Ascending aorta (tissue), 2 donors: ENCODE data around the gene CHST11. TPM values are rescaled to one million over a fixed set of nuclear protein-coding genes. Genes with fewer than 3 reads are reported as not detected.

Source experiments
- DNase-seq, 2 donors: peaks; one replicate each; pipeline ENCODE4 v3.0.0-alpha.2; 2019; ENCODE audit warnings: low spot score in 2 of 2
- H3K27ac ChIP-seq, 2 donors: fragments of 200-600 bp; sonication (generic); one replicate each; pipeline ENCODE4 v1.5.1; 2016 to 2017; ENCODE audit warnings: mild to moderate bottlenecking in 1 of 2
- H3K27me3 ChIP-seq: fragments of 200-600 bp; sonication (generic); one replicate; pipeline ENCODE4 v1.5.1; 2017
- H3K36me3 ChIP-seq, 2 donors: fragments of 200-600 bp; sonication (generic); one replicate each; pipeline ENCODE4 v1.5.1; 2016
- H3K4me1 ChIP-seq, 2 donors: fragments of 200-600 bp; sonication (generic); one replicate each; pipeline ENCODE4 v1.5.1; 2016 to 2017; ENCODE audit warnings: mild to moderate bottlenecking in 1 of 2
- H3K4me3 ChIP-seq, 2 donors: fragments of 200-600 bp; sonication (generic); one replicate each; pipeline ENCODE4 v1.5.1; 2016 to 2017; ENCODE audit warnings: mild to moderate bottlenecking in 1 of 2
- H3K9me3 ChIP-seq, 2 donors: fragments of 200-600 bp; sonication (generic); one replicate each; pipeline ENCODE4 v1.5.1; 2016
- CTCF ChIP-seq, 3 experiments: fragments of 200-600 bp in 2 of 3; fragments of 450-650 bp in 1 of 3; sonication (generic) in 2 of 3; IDR thresholded peaks; one replicate each; pipeline ENCODE4 v1.5.1; 2016 to 2019; ENCODE audit warnings: antibody characterized with exemption in 3 of 3, mild to moderate bottlenecking in 1 of 3, moderate library complexity in 1 of 3
- intact Hi-C: fragments of 100-400 bp; cut with DNase I; formaldehyde crosslinking; loops from one replicate; pipeline ENCODE4 v1.15.1; 2023
- total RNA-seq: library from RNA; depleted of rRNA; stranded (reverse); fragments of >200 nt; gene quantifications from one replicate; pipeline ENCODE4 v1.1.0, GENCODE V29; 2016

The CHST11 gene
- total RNA-seq, 1 donor from 2014 or later: 63.2 TPM

- peak overlapping the region; percentile 72 to 85 for H3K27ac ChIP-seq
- H3K4me1 ChIP-seq: peaks cover 25 to 55% of the 10 kb centered on the region in 2 donors
- no peaks in the 10 kb centered on the region for H3K27me3 ChIP-seq
- no peaks in the 10 kb centered on the region for H3K9me3 ChIP-seq
- TF ChIP-seq CTCF (IDR thresholded peaks at IDR 0.05): no peak
- H3K4me3 ChIP-seq: peak overlapping the region in 1 of 2 donors; percentile 14
- no peak for DNase-seq
- intact Hi-C loops: loop anchor here (1.0 to 5.0 kb wide), 6 partner anchors 23 to 290 kb away; no protein-coding TSS in a partner anchor
- no peaks in the 10 kb centered on the region for H3K36me3 ChIP-seq
These were observed 215.3 kb downstream of the CHST11 start for GRCh38 chr12:104672096-104672445.

- Histone ChIP-seq H3K4me3 (no peak overlapping the region), H3K9me3 (no peaks in the 10 kb centered on the region), H3K27me3 (no peaks in the 10 kb centered on the region), H3K27ac (peak overlapping the region; percentile 72 to 85), H3K36me3 (no peaks in the 10 kb centered on the region), H3K4me1 (peaks cover 25 to 54% of the 10 kb centered on the region in 2 donors)
- DNase-seq: peak; percentile 65 to 92
- TF ChIP-seq CTCF (IDR thresholded peaks at IDR 0.05): no peak
- intact Hi-C loops: loop anchor here (1.0 to 5.0 kb wide), 6 partner anchors 23 to 290 kb away; no protein-coding TSS in a partner anchor
These were observed 215.9 kb downstream of the CHST11 start for GRCh38 chr12:104672501-104673265.

- Histone ChIP-seq H3K4me1 (peaks cover 25 to 48% of the 10 kb centered on the region in 2 donors), H3K9me3 (no peaks in the 10 kb centered on the region), H3K27me3 (no peaks in the 10 kb centered on the region), H3K4me3 (no peak overlapping the region), H3K27ac (peak overlapping the region; percentile 72 to 85), H3K36me3 (no peaks in the 10 kb centered on the region)
- DNase-seq: no peak
- TF ChIP-seq CTCF (IDR thresholded peaks at IDR 0.05): no peak
- intact Hi-C loops: loop anchor here (2.0 to 5.0 kb wide), 5 partner anchors 46 to 291 kb away; no protein-coding TSS in a partner anchor
These were observed 216.5 kb downstream of the CHST11 start for GRCh38 chr12:104673294-104673693.

GRCh38 chr12:104673696-104674482 lies 217.1 kb downstream of the CHST11 start:
- no peak overlapping the region for H3K4me3 ChIP-seq
- H3K36me3 ChIP-seq: no peaks in the 10 kb centered on the region
- peaks cover 25 to 43% of the 10 kb centered on the region in 2 donors for H3K4me1 ChIP-seq
- no peaks in the 10 kb centered on the region for H3K9me3 ChIP-seq
- DNase-seq: no peak
- peak overlapping the region; percentile 15 to 85 for H3K27ac ChIP-seq
- no peaks in the 10 kb centered on the region for H3K27me3 ChIP-seq
- TF ChIP-seq CTCF (IDR thresholded peaks at IDR 0.05): no peak
- intact Hi-C loops: loop anchor here (2.0 to 5.0 kb wide), 5 partner anchors 47 to 292 kb away; no protein-coding TSS in a partner anchor

- no peak for TF ChIP-seq CTCF (IDR thresholded peaks at IDR 0.05)
- H3K36me3 ChIP-seq: no peaks in the 10 kb centered on the region
- no peak overlapping the region for H3K27ac ChIP-seq
- no peaks in the 10 kb centered on the region for H3K27me3 ChIP-seq
- DNase-seq: no peak
- H3K4me1 ChIP-seq: peaks cover 12 to 22% of the 10 kb centered on the region in 2 donors
- intact Hi-C loops: no loop called here
- H3K9me3 ChIP-seq: no peaks in the 10 kb centered on the region
- H3K4me3 ChIP-seq: no peak overlapping the region
These were observed 219.9 kb downstream of the CHST11 start for GRCh38 chr12:104676636-104677035.
